ENCODE measurements around the gene TRIM31. TPM values are rescaled to one million over a fixed set of nuclear protein-coding genes. Genes with fewer than 3 reads are reported as not detected.

Gene TRIM31
- total RNA-seq, 4 donors from 2014 or later: not detected

DNA sequence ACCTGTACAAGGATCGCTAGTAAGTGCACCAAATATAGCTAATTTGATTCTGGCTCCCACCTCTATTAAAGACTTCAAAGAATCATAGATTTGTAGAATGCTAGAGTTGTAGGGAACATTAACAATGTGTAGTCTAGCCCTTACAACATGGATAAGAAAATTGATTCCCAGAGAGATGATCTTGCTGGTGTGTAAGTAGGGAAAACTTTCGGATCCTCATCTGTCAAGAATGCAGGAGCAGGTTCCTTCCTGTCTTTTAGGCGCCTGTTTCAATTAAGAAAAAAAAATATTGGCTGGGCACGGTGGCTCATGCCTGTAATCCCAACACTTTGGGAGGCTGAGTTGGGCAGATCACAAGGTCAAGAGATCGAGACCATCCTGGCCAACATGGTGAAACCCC is 25.0 kb downstream of the TRIM31 start:
- no peak for TF ChIP-seq CTCF (IDR thresholded peaks at IDR 0.05)
- TF ChIP-seq EP300 (IDR thresholded peaks at IDR 0.05): no peak
- no peak for TF ChIP-seq POLR2A (IDR thresholded peaks at IDR 0.05)
- Histone ChIP-seq H3K27ac (no peak overlapping the region), H3K36me3 (no peaks in the 10 kb centered on the region), H3K4me1 (no peaks in the 10 kb centered on the region), H3K9me3 (no peaks in the 10 kb centered on the region), H3K27me3 (peaks cover 0 to 34% of the 10 kb centered on the region in 2 donors), H3K4me3 (no peak overlapping the region)
- DNase-seq (ENCODE audit: low spot score in 2 of 2): no peak
- 65 to 85% methylated on average over 5 of the region's 5 CpGs for WGBS, 2 donors

DNA sequence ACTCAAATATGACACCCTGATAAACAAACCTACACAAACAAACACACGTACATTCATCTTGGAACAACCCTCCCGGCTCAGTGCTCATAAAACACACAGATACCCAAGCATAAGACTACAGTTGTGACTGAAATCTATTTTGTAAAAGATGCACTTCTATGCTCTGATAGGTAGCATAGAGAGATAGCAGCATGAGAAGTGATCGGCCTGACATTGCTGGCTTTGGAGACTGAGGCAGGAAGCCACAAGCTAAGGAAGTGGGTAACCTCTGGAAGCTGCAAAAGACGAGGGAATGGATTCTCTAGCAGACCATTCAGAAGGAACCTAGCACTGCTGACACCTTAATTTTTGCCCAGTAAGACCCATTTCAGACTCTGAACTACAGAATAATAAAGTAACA is 35.7 kb downstream of the TRIM31 start:
- Histone ChIP-seq H3K4me3 (no peak overlapping the region), H3K27ac (no peak overlapping the region), H3K9me3 (peaks cover 0 to 3% (median 0%) of the 10 kb centered on the region in 4 donors), H3K27me3 (peaks cover 0 to 64% of the 10 kb centered on the region in 2 donors), H3K36me3 (no peaks in the 10 kb centered on the region), H3K4me1 (peaks cover 0 to 22% (median 11%) of the 10 kb centered on the region in 4 donors)
- DNase-seq (ENCODE audit: low spot score in 2 of 2): no peak
- no peak for TF ChIP-seq POLR2A (IDR thresholded peaks at IDR 0.05)
- TF ChIP-seq CTCF (IDR thresholded peaks at IDR 0.05): no peak
- TF ChIP-seq EP300 (IDR thresholded peaks at IDR 0.05): no peak
- 47 to 56% methylated on average over 4 of the region's 4 CpGs for WGBS, 2 donors

DNA sequence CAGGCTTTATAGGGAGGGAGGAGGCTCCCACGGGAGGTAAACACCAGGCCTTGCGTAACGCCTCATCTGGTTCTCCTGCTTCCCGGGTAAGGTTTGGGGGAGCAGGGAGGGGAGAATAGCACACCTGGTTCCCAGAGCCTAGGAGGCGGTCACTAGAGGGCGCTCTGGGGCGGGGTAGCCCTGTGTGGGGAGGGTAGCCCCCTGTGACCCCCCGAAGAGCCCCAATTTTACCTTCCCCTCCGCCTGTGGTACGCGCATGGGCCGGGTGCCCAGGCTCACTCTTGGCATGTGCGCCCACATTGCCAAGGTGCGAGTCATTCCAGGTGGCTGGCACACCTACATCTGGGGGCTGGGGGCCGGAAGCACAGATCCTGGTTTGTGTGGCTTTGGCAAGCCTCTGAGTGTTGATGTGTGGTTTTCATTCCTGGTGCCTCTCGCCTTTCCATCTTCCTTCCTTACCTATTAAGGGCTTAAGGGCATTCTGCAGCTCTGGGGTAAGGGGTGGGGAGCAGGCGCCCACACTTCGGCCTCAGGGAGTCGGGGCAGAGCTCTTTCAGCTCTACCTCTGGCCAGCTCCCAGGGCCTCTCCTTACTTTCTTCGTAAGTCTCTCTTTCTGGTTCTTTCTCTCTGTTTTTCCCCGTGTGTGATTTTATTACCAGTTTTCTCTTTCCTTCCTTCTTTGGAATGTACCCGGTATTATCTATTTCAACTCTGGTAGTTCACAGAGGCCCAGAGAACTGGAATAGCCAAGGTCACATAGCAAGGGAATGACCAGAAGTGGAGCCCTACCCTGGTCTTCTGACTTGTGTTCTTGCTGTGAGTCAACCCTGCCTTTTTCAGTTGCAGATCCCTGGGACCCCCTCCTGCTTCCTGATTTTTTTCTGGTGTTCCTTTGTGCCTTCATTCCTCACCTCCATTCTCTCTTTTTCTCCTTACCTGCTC is 36.8 kb downstream of the TRIM31 start:
- Histone ChIP-seq H3K4me3 (no peak overlapping the region), H3K9me3 (no peaks in the 10 kb centered on the region), H3K27me3 (peaks cover 0 to 75% of the 10 kb centered on the region in 2 donors), H3K27ac (no peak overlapping the region), H3K4me1 (peaks cover 0 to 29% (median 13%) of the 10 kb centered on the region in 4 donors), H3K36me3 (peaks cover 0 to 2% (median 0%) of the 10 kb centered on the region in 3 donors)
- no peak for DNase-seq (ENCODE audit: low spot score in 2 of 2)
- WGBS, 2 donors: 37 to 43% methylated on average over 19 to 22 of the region's 22 CpGs
- TF ChIP-seq CTCF (IDR thresholded peaks at IDR 0.05) (peak in 2 of 5 experiments; percentile 17 to 30), POLR2A (IDR thresholded peaks at IDR 0.05) (no peak)

DNA sequence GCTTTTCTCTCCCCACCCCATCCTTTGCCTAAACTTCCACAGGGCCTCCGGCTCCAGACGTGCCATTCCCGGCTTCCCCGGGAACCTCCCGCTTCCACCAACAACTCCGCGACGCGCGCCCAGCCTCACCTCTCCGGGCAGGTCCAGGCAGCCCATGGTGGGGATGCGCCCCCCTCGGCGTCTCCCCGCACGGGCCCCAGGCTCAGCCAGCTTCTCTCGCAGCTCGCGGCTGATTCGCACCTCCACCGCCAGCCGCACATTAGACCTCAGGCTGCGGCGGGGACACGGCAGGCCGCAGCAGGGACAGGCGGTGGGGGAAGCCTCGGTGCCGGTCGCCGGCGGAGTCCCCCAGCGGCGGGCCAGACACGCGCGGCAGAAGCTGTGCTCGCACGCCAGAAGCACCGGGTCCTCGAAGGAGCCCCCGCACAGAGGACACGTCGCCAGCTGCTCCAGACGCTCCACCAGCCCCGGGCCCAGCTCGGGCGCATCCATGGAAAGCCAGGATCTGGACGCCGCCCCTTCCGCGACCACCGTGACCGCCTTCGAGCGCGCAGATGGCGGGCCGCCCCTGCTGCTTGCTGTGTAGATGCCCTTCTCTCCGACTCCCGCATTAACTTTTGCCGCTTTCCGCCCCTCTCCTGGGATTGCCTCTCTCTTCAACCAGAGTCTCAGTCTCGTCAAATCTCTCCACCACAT is 37.6 kb downstream of the TRIM31 start, which contains the start of gene RNF39:
Gene RNF39 (minus strand): TSS at position 676 of the 696 bp plus-strand sequence. CDS start 184 bp downstream, at position 492.
- peaks cover 0 to 81% of the 10 kb centered on the region in 2 donors for H3K27me3 ChIP-seq

More for the DNA sequence above, 37.6 kb downstream of the TRIM31 start, which contains the start of gene RNF39:
- no peaks in the 10 kb centered on the region for H3K9me3 ChIP-seq
- no peak for DNase-seq (ENCODE audit: low spot score in 2 of 2)
- H3K4me1 ChIP-seq: peaks cover 0 to 32% (median 14%) of the 10 kb centered on the region in 4 donors
- WGBS, 2 donors: 3 to 7% methylated on average over 37 to 38 of the region's 64 CpGs
- no peak within 1 kb of the TSS for H3K27ac ChIP-seq
- H3K4me3 ChIP-seq: peak within 1 kb of the TSS in 1 of 4 donors; percentile 19
- TF ChIP-seq CTCF (IDR thresholded peaks at IDR 0.05) (no peak), POLR2A (IDR thresholded peaks at IDR 0.05) (no peak), EP300 (IDR thresholded peaks at IDR 0.05) (no peak)
- peaks cover 0 to 11% (median 0%) of the 10 kb centered on the region in 3 donors for H3K36me3 ChIP-seq

Measured in tibial nerve (tissue), 4 donors.